Measurements from ENCODE around the gene UNC13C. TPM values are rescaled to one million over a fixed set of nuclear protein-coding genes. Genes with fewer than 3 reads are reported as not detected.

Gene UNC13C
- polyA plus RNA-seq, 1 experiment: not detected

- no peak overlapping the region for H3K27ac ChIP-seq (ENCODE audit: low read depth, low read length)
- H3K4me3 ChIP-seq (ENCODE audit: low read depth, low read length): no peak overlapping the region
- no peaks in the 10 kb centered on the region; the same call in 1 of the 2 replicates for H3K9me3 ChIP-seq (ENCODE audit: control insufficient read depth, insufficient read depth, low read length)
- no peak for TF ChIP-seq CTCF (IDR thresholded peaks at IDR 0.05; ENCODE audit: low read depth, low read length)
- no peak for DNase-seq (ENCODE audit: low read depth, low spot score)
- POLR2A ChIA-PET: no interaction called here
- CTCF ChIA-PET: no interaction called here
- H3K27me3 ChIP-seq (ENCODE audit: control insufficient read depth, insufficient read depth, low read length): no peaks in the 10 kb centered on the region
Observed at GRCh38 chr15:54605556-54605955, 627.3 kb downstream of the UNC13C start.

GRCh38 chr15:54608876-54609835 is 630.9 kb downstream of the UNC13C start:
- Histone ChIP-seq H3K27ac (ENCODE audit: low read depth, low read length) (no peak overlapping the region), H3K27me3 (ENCODE audit: control insufficient read depth, insufficient read depth, low read length) (no peaks in the 10 kb centered on the region), H3K4me3 (ENCODE audit: low read depth, low read length) (no peak overlapping the region), H3K9me3 (ENCODE audit: control insufficient read depth, insufficient read depth, low read length) (no peaks in the 10 kb centered on the region; the same call in 1 of the 2 replicates)
- CTCF ChIA-PET: no interaction called here
- TF ChIP-seq CTCF (IDR thresholded peaks at IDR 0.05; ENCODE audit: low read depth, low read length): no peak
- POLR2A ChIA-PET: no interaction called here
- DNase-seq (ENCODE audit: low read depth, low spot score): no peak

- POLR2A ChIA-PET: no interaction called here
- no peak for DNase-seq (ENCODE audit: low read depth, low spot score)
- Histone ChIP-seq H3K27me3 (ENCODE audit: control insufficient read depth, insufficient read depth, low read length) (no peaks in the 10 kb centered on the region), H3K4me3 (ENCODE audit: low read depth, low read length) (no peak overlapping the region), H3K27ac (ENCODE audit: low read depth, low read length) (no peak overlapping the region), H3K9me3 (ENCODE audit: control insufficient read depth, insufficient read depth, low read length) (no peaks in the 10 kb centered on the region)
- no peak for TF ChIP-seq CTCF (IDR thresholded peaks at IDR 0.05; ENCODE audit: low read depth, low read length)
- CTCF ChIA-PET: no interaction called here
Observed at GRCh38 chr15:54618120-54618519, 639.9 kb downstream of the UNC13C start.

GRCh38 chr15:54619180-54619579 is 640.9 kb downstream of the UNC13C start:
- CTCF ChIA-PET: no interaction called here
- no peaks in the 10 kb centered on the region for H3K27me3 ChIP-seq (ENCODE audit: control insufficient read depth, insufficient read depth, low read length)
- no peak for TF ChIP-seq CTCF (IDR thresholded peaks at IDR 0.05; ENCODE audit: low read depth, low read length)
- no peak overlapping the region for H3K27ac ChIP-seq (ENCODE audit: low read depth, low read length)
- H3K4me3 ChIP-seq (ENCODE audit: low read depth, low read length): no peak overlapping the region
- H3K9me3 ChIP-seq (ENCODE audit: control insufficient read depth, insufficient read depth, low read length): no peaks in the 10 kb centered on the region
- DNase-seq (ENCODE audit: low read depth, low spot score): no peak
- POLR2A ChIA-PET: no interaction called here

- DNase-seq (ENCODE audit: low read depth, low spot score): no peak
- H3K27ac ChIP-seq (ENCODE audit: low read depth, low read length): no peak overlapping the region
- no peak overlapping the region for H3K4me3 ChIP-seq (ENCODE audit: low read depth, low read length)
- ChIA-PET CTCF (no interaction called here), POLR2A (no interaction called here)
- H3K27me3 ChIP-seq (ENCODE audit: control insufficient read depth, insufficient read depth, low read length): no peaks in the 10 kb centered on the region
- TF ChIP-seq CTCF (IDR thresholded peaks at IDR 0.05; ENCODE audit: low read depth, low read length): no peak
- no peaks in the 10 kb centered on the region; the same call in 1 of the 2 replicates for H3K9me3 ChIP-seq (ENCODE audit: control insufficient read depth, insufficient read depth, low read length)
Observed at GRCh38 chr15:54620916-54621315, 642.7 kb downstream of the UNC13C start.
